Esophagus muscularis mucosa (tissue), 4 donors: ENCODE data around the gene SLC35C1. TPM values are rescaled to one million over a fixed set of nuclear protein-coding genes. Genes with fewer than 3 reads are reported as not detected.

ENCODE experiments used
- DNase-seq: peaks from one replicate; pipeline ENCODE4 v3.0.0-alpha.2; 2017; ENCODE audit errors: extremely low spot score
- H3K27ac ChIP-seq, 4 donors: fragments of 200-600 bp; sonication (generic); replicated peaks in 1 of 4; 1 replicate in 3 of 4; 2 replicates in 1 of 4; pipeline ENCODE4 v1.5.1; 2016 to 2019; ENCODE audit warnings: mild to moderate bottlenecking in 1 of 4
- H3K27me3 ChIP-seq, 4 donors: fragments of 200-600 bp; sonication (generic); one replicate each; pipeline versions ENCODE4 v1.5.1 to v1.6.0; 2016 to 2019
- H3K36me3 ChIP-seq, 4 donors: fragments of 200-600 bp; sonication (generic); one replicate each; pipeline ENCODE4 v1.5.1; 2016 to 2019
- H3K4me1 ChIP-seq, 4 donors: fragments of 200-600 bp; sonication (generic); one replicate each; pipeline ENCODE4 v1.5.1; 2016 to 2019
- H3K4me3 ChIP-seq, 4 donors: fragments of 200-600 bp; sonication (generic); 1 replicate in 2 of 4; 2 replicates in 2 of 4; pipeline ENCODE4 v1.5.1; 2016 to 2019; ENCODE audit warnings: mild to moderate bottlenecking in 4 of 4, moderate library complexity in 1 of 4
- H3K9me3 ChIP-seq, 4 donors: fragments of 200-600 bp; sonication (generic); 1 replicate in 3 of 4; 2 replicates in 1 of 4; pipeline ENCODE4 v1.5.1; 2016 to 2019
- EP300 ChIP-seq: sonication (generic); formaldehyde crosslinking; IDR thresholded peaks from one replicate; pipeline ENCODE4 v1.6.1; 2017; ENCODE audit warnings: antibody characterized with exemption
- POLR2A ChIP-seq: fragments of 450-650 bp; IDR thresholded peaks from one replicate; pipeline ENCODE4 v1.6.1; 2017; ENCODE audit warnings: antibody characterized with exemption, moderate library complexity, mild to moderate bottlenecking, low read depth
- POLR2AphosphoS5 ChIP-seq, 2 donors: sonication (generic); formaldehyde crosslinking; IDR thresholded peaks; one replicate each; pipeline ENCODE4 v1.6.1; 2017; ENCODE audit warnings: antibody characterized with exemption in 2 of 2
- WGBS: methylation state at CpG from one replicate; pipeline ENCODE4 v1.1.5; 2018; 5-methylcytosine and 5-hydroxymethylcytosine counted together
- intact Hi-C: fragments of 100-400 bp; cut with DNase I; formaldehyde crosslinking; loops from one replicate; pipeline ENCODE4 v1.15.1; 2023
- total RNA-seq, 4 donors: library from RNA; depleted of rRNA; stranded (reverse); fragments of >200 nt; gene quantifications; one replicate each; pipeline versions ENCODE4 v1.1.0 to v1.2.1, GENCODE V29; 2016
- TF ChIP-seq, protein P1 (sequence below), 3 experiments: fragments of 200-600 bp in 2 of 3; fragments of 450-650 bp in 1 of 3; sonication (generic) in 2 of 3; IDR thresholded peaks; one replicate each; pipeline ENCODE4 v1.5.1; 2017 to 2019; ENCODE audit warnings: antibody characterized with exemption in 3 of 3, mild to moderate bottlenecking in 2 of 3, moderate library complexity in 1 of 3

SLC35C1 gene
- total RNA-seq, 4 donors from 2014 or later: 9.6 to 18.0 (median 13.1) TPM

GRCh38 chr11:45773786-45774655 is 30.9 kb upstream of the SLC35C1 start:
- no peak overlapping the region for H3K4me3 ChIP-seq
- intact Hi-C loops: loop anchor here (5.0 kb wide), 1 partner anchor 112 kb away; no protein-coding TSS in a partner anchor
- DNase-seq: no peak
- H3K36me3 ChIP-seq: no peaks in the 10 kb centered on the region
- TF ChIP-seq POLR2AphosphoS5 (IDR thresholded peaks at IDR 0.05): no peak
- TF ChIP-seq, protein P1, sequence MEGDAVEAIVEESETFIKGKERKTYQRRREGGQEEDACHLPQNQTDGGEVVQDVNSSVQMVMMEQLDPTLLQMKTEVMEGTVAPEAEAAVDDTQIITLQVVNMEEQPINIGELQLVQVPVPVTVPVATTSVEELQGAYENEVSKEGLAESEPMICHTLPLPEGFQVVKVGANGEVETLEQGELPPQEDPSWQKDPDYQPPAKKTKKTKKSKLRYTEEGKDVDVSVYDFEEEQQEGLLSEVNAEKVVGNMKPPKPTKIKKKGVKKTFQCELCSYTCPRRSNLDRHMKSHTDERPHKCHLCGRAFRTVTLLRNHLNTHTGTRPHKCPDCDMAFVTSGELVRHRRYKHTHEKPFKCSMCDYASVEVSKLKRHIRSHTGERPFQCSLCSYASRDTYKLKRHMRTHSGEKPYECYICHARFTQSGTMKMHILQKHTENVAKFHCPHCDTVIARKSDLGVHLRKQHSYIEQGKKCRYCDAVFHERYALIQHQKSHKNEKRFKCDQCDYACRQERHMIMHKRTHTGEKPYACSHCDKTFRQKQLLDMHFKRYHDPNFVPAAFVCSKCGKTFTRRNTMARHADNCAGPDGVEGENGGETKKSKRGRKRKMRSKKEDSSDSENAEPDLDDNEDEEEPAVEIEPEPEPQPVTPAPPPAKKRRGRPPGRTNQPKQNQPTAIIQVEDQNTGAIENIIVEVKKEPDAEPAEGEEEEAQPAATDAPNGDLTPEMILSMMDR (IDR thresholded peaks at IDR 0.05): no peak
- no peak for TF ChIP-seq EP300
- TF ChIP-seq POLR2A: no peak
- H3K27me3 ChIP-seq: no peaks in the 10 kb centered on the region
- peaks cover 4 to 14% (median 7%) of the 10 kb centered on the region in 4 donors for H3K4me1 ChIP-seq
- no peak overlapping the region for H3K27ac ChIP-seq
- WGBS: 88% methylated on average over 11 of the region's 12 CpGs
- H3K9me3 ChIP-seq: no peaks in the 10 kb centered on the region

- WGBS: 98% methylated on average over 4 of the region's 4 CpGs
- no peak for TF ChIP-seq POLR2A
- TF ChIP-seq, protein P1 (IDR thresholded peaks at IDR 0.05): no peak
- TF ChIP-seq EP300: no peak
- no peak for TF ChIP-seq POLR2AphosphoS5 (IDR thresholded peaks at IDR 0.05)
- H3K4me3 ChIP-seq: no peak overlapping the region
- peaks cover 0 to 3% (median 0%) of the 10 kb centered on the region in 4 donors for H3K27me3 ChIP-seq
- no peaks in the 10 kb centered on the region for H3K9me3 ChIP-seq
- H3K4me1 ChIP-seq: peaks cover 4 to 14% (median 7%) of the 10 kb centered on the region in 4 donors
- intact Hi-C loops: loop anchor here (5.0 kb wide), 1 partner anchor 112 kb away; no protein-coding TSS in a partner anchor
- H3K27ac ChIP-seq: no peak overlapping the region
- DNase-seq: no peak
- no peaks in the 10 kb centered on the region for H3K36me3 ChIP-seq
These were observed 30.2 kb upstream of the SLC35C1 start for GRCh38 chr11:45774786-45775185.

- Histone ChIP-seq H3K9me3 (no peaks in the 10 kb centered on the region), H3K4me1 (peaks cover 0 to 2% (median under 1%) of the 10 kb centered on the region in 4 donors), H3K27me3 (peaks cover 0 to 18% (median 0%) of the 10 kb centered on the region in 4 donors), H3K27ac (no peak overlapping the region), H3K36me3 (no peaks in the 10 kb centered on the region), H3K4me3 (no peak overlapping the region)
- WGBS: 85% methylated on average over 9 of the region's 9 CpGs
- DNase-seq: no peak
- TF ChIP-seq POLR2AphosphoS5 (IDR thresholded peaks at IDR 0.05) (no peak), POLR2A (no peak), EP300 (no peak)
- TF ChIP-seq, protein P1 (IDR thresholded peaks at IDR 0.05): no peak
- intact Hi-C loops: no loop called here
These were observed 27.6 kb upstream of the SLC35C1 start for GRCh38 chr11:45777127-45777969.

- Histone ChIP-seq H3K4me1 (no peaks in the 10 kb centered on the region), H3K27ac (no peak overlapping the region), H3K36me3 (no peaks in the 10 kb centered on the region), H3K4me3 (no peak overlapping the region), H3K27me3 (peaks cover 0 to 18% (median 0%) of the 10 kb centered on the region in 4 donors), H3K9me3 (no peaks in the 10 kb centered on the region)
- DNase-seq: no peak
- WGBS: 90% methylated on average over 6 of the region's 6 CpGs
- TF ChIP-seq POLR2A (no peak), EP300 (no peak), POLR2AphosphoS5 (IDR thresholded peaks at IDR 0.05) (no peak)
- TF ChIP-seq, protein P1 (IDR thresholded peaks at IDR 0.05): no peak
- intact Hi-C loops: no loop called here
These were observed 26.6 kb upstream of the SLC35C1 start for GRCh38 chr11:45778341-45778740.
